ENCODE measurements around the gene PTPRK. TPM values are rescaled to one million over a fixed set of nuclear protein-coding genes. Genes with fewer than 3 reads are reported as not detected.

Gene PTPRK
- total RNA-seq, 1 donor from 2014 or later = 1.9 TPM

DNA sequence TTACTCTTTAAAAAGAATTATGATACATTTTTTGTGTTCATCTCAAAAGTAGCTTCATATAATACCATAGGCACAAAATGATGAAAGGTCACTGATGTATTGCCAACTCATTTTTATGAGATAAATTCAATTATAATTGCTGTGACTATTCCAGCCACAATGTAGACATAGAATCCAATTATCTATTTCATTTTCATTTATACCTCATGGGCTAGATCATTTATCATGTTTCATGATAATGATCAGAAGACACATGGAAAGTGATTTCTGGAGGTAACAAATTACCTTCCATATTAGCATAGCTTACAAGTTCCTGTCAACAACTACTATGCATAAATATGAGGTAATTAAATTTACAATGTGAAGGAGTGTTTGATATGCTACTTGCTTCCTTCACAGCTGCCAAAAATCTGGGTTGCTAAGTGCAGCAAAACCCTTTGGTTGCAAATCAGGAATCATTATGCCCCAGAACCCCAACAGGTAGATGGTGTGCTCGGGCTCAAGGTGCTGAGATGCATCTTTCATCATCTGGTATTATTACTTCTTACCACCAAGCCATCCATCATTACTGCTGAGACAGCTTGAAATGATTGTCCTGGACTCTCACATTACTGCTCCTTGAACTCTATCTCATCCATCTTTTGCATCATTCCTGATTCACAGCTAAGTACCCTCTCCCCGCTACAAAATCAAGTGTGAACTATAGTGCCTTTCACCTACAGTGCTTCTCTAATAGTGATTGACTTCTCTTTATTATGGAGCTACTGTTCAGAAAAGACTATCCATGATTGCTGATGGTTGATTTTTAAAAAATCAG is 313.6 kb downstream of the PTPRK start:
- intact Hi-C loops (cut with micrococcal nuclease) = no loop called here

GRCh38 chr6:128204616-128205015 is 315.8 kb downstream of the PTPRK start:
- intact Hi-C loops (cut with micrococcal nuclease) = no loop called here

- intact Hi-C loops (cut with micrococcal nuclease) = no loop called here
Observed at GRCh38 chr6:128202169-128202765, 318.1 kb downstream of the PTPRK start.

- intact Hi-C loops (cut with micrococcal nuclease) = no loop called here
Observed at GRCh38 chr6:128200789-128201188, 319.6 kb downstream of the PTPRK start.

DNA sequence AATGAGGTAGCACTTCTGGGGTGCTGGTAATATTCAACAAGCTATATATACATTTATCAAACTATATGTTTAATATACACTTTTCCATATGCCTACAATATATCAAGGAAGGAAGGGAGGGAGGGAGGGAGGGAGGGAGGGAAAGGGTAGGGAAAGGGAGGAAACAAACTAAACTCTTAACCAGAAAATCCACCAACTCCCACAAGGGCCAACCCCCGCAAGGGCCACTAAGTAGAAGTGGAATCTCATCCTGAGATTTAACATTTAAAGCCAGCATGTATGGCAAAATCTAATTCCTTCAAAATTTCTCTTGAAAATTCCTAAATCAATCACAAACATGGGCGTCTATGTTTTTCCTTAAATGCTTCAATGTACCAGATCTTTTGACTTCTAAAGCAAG is 320.9 kb downstream of the PTPRK start:
- intact Hi-C loops (cut with micrococcal nuclease) = no loop called here

GRCh38 chr6:128192972-128193371 is 327.4 kb downstream of the PTPRK start:
- intact Hi-C loops (cut with micrococcal nuclease) = no loop called here

DNA sequence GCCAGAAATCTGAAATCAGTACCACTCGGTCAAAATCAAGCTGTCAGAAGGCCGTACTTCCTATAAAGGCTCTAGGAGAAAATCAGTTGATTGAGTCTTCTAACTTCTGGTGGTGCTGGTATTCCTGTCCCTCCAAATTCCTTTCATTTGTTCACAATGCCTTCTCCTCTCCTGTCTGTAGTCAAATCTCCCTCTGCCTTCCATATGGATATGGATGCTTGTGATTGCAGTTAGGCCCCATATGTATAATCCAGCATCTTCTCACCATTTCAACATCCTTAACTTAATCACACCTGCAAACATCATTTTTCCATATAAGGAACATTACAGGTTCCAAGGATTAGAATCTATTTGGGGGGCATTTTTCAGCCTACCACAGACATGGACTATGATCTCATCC is 331.7 kb downstream of the PTPRK start:
- intact Hi-C loops (cut with micrococcal nuclease) = no loop called here

DNA sequence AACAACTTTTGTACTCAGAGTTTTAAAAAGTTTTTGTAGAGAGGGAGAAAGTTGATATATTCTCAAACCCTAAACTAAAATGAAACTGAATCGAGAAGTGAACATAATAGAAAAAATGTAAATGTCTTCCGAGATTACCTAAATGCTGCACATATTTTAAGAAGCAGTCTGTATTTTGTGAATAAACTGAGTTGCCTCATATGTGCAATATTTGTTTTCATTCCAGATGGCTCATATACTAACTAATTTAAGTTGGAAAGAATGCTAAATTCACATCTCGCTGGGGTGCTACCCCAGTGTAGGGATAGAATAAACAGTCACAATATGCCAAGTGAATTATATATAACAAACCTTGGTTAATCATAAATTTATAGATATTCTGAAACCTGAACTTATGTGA is 333.7 kb downstream of the PTPRK start:
- intact Hi-C loops (cut with micrococcal nuclease) = no loop called here

GRCh38 chr6:128179876-128180438 is 340.4 kb downstream of the PTPRK start:
- intact Hi-C loops (cut with micrococcal nuclease) = no loop called here

GRCh38 chr6:128174724-128175123 is 345.7 kb downstream of the PTPRK start:
- intact Hi-C loops (cut with micrococcal nuclease) = loop anchor here (5.0 kb wide), 1 partner anchor 48 kb away; no protein-coding TSS in a partner anchor

DNA sequence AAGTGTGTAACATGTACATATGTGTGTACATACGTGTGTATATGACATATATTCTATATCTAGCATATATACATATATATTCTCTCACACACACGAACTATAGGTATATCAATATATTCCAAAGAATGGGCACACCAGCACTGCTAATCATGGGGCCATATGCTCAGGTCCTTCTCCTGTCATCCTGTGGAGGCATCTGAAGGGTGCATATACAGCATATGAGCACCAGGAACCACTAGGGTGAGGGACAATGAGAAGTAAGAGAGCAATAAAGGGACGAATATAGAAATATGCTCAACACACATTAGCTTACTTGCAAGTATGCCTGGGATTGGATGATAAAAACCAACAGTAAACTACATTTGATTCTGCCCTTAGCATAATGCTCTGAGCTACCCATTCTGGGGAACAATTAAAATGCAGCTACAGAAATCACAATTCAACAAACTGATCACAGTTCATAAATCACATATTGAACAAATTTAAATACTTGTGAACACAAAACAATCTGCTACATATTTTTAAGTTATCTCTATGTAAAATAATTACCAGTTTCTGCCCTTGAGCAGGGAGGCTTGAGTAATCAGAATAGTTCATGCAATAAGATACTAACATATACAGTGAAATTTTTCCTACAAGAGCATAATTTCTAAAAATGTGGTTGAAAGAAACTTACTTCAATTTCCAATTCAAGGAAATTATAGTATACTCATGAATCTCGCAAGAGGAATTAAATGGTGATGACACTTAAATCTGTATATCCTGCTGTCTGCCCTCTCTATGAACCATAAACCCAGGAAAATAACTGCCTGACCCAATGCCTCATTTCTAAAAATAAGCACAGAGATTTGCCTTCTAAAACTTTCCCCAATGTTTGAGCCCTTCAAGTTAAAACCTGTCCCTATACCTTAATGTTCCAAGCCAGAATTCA is 347.4 kb downstream of the PTPRK start:
- intact Hi-C loops (cut with micrococcal nuclease) = loop anchor here (5.0 kb wide), 1 partner anchor 49 kb away; no protein-coding TSS in a partner anchor

DNA sequence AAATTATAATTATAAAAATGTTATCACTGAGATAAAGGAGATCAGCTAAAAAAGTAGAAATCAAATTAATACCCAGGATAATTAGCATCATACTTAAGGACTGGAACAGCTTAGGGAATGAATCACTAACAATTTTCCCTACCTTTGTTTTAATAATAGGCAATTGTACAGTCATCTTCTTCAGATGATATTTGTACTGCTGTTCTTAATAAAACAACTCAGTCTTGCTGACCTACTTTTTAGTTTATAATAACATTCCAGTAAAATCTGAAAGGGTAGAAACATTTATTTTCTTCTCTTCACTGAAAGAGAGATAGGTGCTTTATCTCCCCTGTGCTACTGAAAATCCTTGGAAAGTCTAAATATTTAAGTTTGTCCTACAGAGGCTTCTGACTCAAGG is 348.3 kb downstream of the PTPRK start:
- intact Hi-C loops (cut with micrococcal nuclease) = loop anchor here (5.0 kb wide), 1 partner anchor 50 kb away; no protein-coding TSS in a partner anchor

GRCh38 chr6:128171182-128171581 is 349.2 kb downstream of the PTPRK start:
- intact Hi-C loops (cut with micrococcal nuclease) = loop anchor here (5.0 kb wide), 1 partner anchor 51 kb away; no protein-coding TSS in a partner anchor

- intact Hi-C loops (cut with micrococcal nuclease) = no loop called here
Observed at GRCh38 chr6:128168244-128168643, 352.2 kb downstream of the PTPRK start.

- intact Hi-C loops (cut with micrococcal nuclease) = no loop called here
Observed at GRCh38 chr6:128167552-128167951, 352.8 kb downstream of the PTPRK start.

GRCh38 chr6:128164254-128164653 is 356.1 kb downstream of the PTPRK start:
- intact Hi-C loops (cut with micrococcal nuclease) = no loop called here

DNA sequence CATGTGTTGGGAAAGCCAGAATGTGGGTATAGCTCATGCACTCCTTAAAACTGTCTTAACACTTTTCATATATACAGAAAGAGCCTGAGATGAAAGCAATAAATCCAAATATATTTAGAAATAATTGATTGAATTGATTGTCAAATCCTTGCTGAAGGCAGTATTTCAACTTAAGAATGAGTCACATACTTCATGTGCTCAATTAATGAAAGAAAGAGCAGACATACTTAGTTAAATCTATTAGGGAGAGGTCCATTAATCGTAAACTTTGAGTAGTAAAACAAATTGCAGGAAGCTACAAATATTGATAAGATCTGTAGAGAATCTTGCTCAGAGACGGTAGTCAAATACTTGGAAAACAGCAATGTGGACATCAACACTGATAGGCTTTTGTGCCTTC is 358.0 kb downstream of the PTPRK start:
- intact Hi-C loops (cut with micrococcal nuclease) = no loop called here

GRCh38 chr6:128161839-128162238 is 358.6 kb downstream of the PTPRK start:
- intact Hi-C loops (cut with micrococcal nuclease) = no loop called here

DNA sequence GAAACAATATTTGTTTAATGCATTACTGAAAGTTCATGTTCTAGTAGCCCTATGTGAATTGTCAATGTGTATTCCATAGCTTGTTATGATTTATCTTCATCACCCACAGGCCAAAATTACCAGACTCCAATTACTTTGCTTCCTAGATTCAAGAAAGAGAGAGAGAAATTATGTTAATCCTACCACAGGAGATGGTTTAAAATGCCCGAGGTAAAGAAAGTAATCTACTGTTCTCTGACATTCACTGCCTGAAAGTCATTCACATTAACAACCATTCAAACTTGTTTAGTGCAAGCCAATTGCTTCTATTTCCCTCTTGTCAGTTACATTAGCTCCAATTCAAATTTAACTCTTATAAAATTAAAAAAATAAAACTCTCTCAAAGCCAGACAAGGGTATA is 359.1 kb downstream of the PTPRK start:
- intact Hi-C loops (cut with micrococcal nuclease) = no loop called here

DNA sequence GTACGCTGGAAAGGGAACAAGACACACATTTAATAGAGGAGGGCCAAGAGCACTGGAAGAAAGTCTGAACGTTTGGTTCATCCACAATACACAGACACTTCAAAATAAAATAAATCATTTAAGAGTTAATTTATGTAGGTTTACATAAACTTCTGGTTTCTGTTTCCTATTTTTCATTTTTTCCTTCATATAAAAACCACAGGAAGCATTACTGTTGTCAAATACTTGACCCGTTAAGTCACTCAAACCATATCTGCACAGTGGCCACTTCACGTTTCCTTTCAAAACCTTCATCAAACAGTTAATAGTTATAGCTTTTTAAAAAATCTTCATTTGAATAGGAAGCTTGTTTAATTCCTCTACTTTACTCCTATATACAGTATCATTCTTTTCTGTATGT is 361.9 kb downstream of the PTPRK start:
- intact Hi-C loops (cut with micrococcal nuclease) = no loop called here
